ENCODE data around the gene SDK1.

The SDK1 gene

GRCh38 chr7:3408814-3409595 is 108.0 kb downstream of the SDK1 start:
- no peak overlapping the region for H3K27ac ChIP-seq
- TF ChIP-seq CTCF (conservative IDR thresholded peaks at IDR 0.05) (no peak), ZFX (IDR thresholded peaks at IDR 0.05) (no peak)

- H3K27ac ChIP-seq = no peak overlapping the region
- TF ChIP-seq CTCF (conservative IDR thresholded peaks at IDR 0.05) = no peak
- no peak for TF ChIP-seq ZFX (IDR thresholded peaks at IDR 0.05)
These were observed 111.8 kb downstream of the SDK1 start for GRCh38 chr7:3412871-3413270.

- TF ChIP-seq CTCF (conservative IDR thresholded peaks at IDR 0.05) (no peak), ZFX (IDR thresholded peaks at IDR 0.05) (no peak)
- H3K27ac ChIP-seq = no peak overlapping the region
These were observed 114.8 kb downstream of the SDK1 start for GRCh38 chr7:3415861-3416312.

GRCh38 chr7:3416453-3416852 is 115.4 kb downstream of the SDK1 start:
- TF ChIP-seq CTCF (conservative IDR thresholded peaks at IDR 0.05) (no peak), ZFX (IDR thresholded peaks at IDR 0.05) (no peak)
- H3K27ac ChIP-seq = no peak overlapping the region

GRCh38 chr7:3425087-3425486 is 124.0 kb downstream of the SDK1 start:
- H3K27ac ChIP-seq = no peak overlapping the region
- TF ChIP-seq ZFX (IDR thresholded peaks at IDR 0.05) (no peak), CTCF (conservative IDR thresholded peaks at IDR 0.05) (no peak)

- no peak for TF ChIP-seq CTCF (conservative IDR thresholded peaks at IDR 0.05)
- no peak for TF ChIP-seq ZFX (IDR thresholded peaks at IDR 0.05)
- H3K27ac ChIP-seq = no peak overlapping the region
These were observed 125.0 kb downstream of the SDK1 start for GRCh38 chr7:3426064-3426463.

- no peak overlapping the region for H3K27ac ChIP-seq
- no peak for TF ChIP-seq CTCF (conservative IDR thresholded peaks at IDR 0.05)
These were observed 126.9 kb downstream of the SDK1 start for GRCh38 chr7:3427957-3428356.
